Esophagus muscularis mucosa (tissue), 4 donors: Measurements from ENCODE around the gene KRTAP5-8. TPM values are rescaled to one million over a fixed set of nuclear protein-coding genes. Genes with fewer than 3 reads are reported as not detected.
"Not testable (repeated sequence)": the region's sequence is repeated elsewhere in the genome, so short reads cannot be mapped to it uniquely, and the experiment has no call there.

Experiments used
- DNase-seq: peaks from one replicate; pipeline ENCODE4 v3.0.0-alpha.2; 2017; ENCODE audit errors: extremely low spot score
- H3K27ac ChIP-seq, 4 donors: fragments of 200-600 bp; sonication (generic); replicated peaks in 1 of 4; 1 replicate in 3 of 4; 2 replicates in 1 of 4; pipeline ENCODE4 v1.5.1; 2016 to 2019; ENCODE audit warnings: mild to moderate bottlenecking in 1 of 4
- H3K27me3 ChIP-seq, 4 donors: fragments of 200-600 bp; sonication (generic); one replicate each; pipeline versions ENCODE4 v1.5.1 to v1.6.0; 2016 to 2019
- H3K36me3 ChIP-seq, 4 donors: fragments of 200-600 bp; sonication (generic); one replicate each; pipeline ENCODE4 v1.5.1; 2016 to 2019
- H3K4me1 ChIP-seq, 4 donors: fragments of 200-600 bp; sonication (generic); one replicate each; pipeline ENCODE4 v1.5.1; 2016 to 2019
- H3K4me3 ChIP-seq, 4 donors: fragments of 200-600 bp; sonication (generic); 1 replicate in 2 of 4; 2 replicates in 2 of 4; pipeline ENCODE4 v1.5.1; 2016 to 2019; ENCODE audit warnings: mild to moderate bottlenecking in 4 of 4, moderate library complexity in 1 of 4
- H3K9me3 ChIP-seq, 4 donors: fragments of 200-600 bp; sonication (generic); 1 replicate in 3 of 4; 2 replicates in 1 of 4; pipeline ENCODE4 v1.5.1; 2016 to 2019
- CTCF ChIP-seq, 3 experiments: fragments of 200-600 bp in 2 of 3; fragments of 450-650 bp in 1 of 3; sonication (generic) in 2 of 3; IDR thresholded peaks; one replicate each; pipeline ENCODE4 v1.5.1; 2017 to 2019; ENCODE audit warnings: antibody characterized with exemption in 3 of 3, mild to moderate bottlenecking in 2 of 3, moderate library complexity in 1 of 3
- EP300 ChIP-seq: sonication (generic); formaldehyde crosslinking; IDR thresholded peaks from one replicate; pipeline ENCODE4 v1.6.1; 2017; ENCODE audit warnings: antibody characterized with exemption
- POLR2A ChIP-seq: fragments of 450-650 bp; IDR thresholded peaks from one replicate; pipeline ENCODE4 v1.6.1; 2017; ENCODE audit warnings: antibody characterized with exemption, moderate library complexity, mild to moderate bottlenecking, low read depth
- POLR2AphosphoS5 ChIP-seq, 2 donors: sonication (generic); formaldehyde crosslinking; IDR thresholded peaks; one replicate each; pipeline ENCODE4 v1.6.1; 2017; ENCODE audit warnings: antibody characterized with exemption in 2 of 2
- WGBS: methylation state at CpG from one replicate; pipeline ENCODE4 v1.1.5; 2018; 5-methylcytosine and 5-hydroxymethylcytosine counted together
- intact Hi-C: fragments of 100-400 bp; cut with DNase I; formaldehyde crosslinking; loops from one replicate; pipeline ENCODE4 v1.15.1; 2023
- total RNA-seq, 4 donors: library from RNA; depleted of rRNA; stranded (reverse); fragments of >200 nt; gene quantifications; one replicate each; pipeline versions ENCODE4 v1.1.0 to v1.2.1, GENCODE V29; 2016

KRTAP5-8 gene
- total RNA-seq, 4 donors from 2014 or later, result not detected

GRCh38 chr11:71532036-71532610 lies 5.7 kb upstream of the KRTAP5-8 start:
- Histone ChIP-seq H3K9me3 (no peaks in the 10 kb centered on the region), H3K27ac (no peak overlapping the region), H3K4me1 (no peaks in the 10 kb centered on the region), H3K27me3 (no peaks in the 10 kb centered on the region), H3K36me3 (no peaks in the 10 kb centered on the region), H3K4me3 (no peak overlapping the region)
- 75% methylated on average over 10 of the region's 10 CpGs for WGBS
- intact Hi-C loops, result no loop called here
- no peak for TF ChIP-seq CTCF (IDR thresholded peaks at IDR 0.05)
- DNase-seq, result no peak

GRCh38 chr11:71534711-71535608 lies 2.9 kb upstream of the KRTAP5-8 start:
- H3K4me1 ChIP-seq, H3K27ac ChIP-seq, H3K9me3 ChIP-seq, DNase-seq, H3K36me3 ChIP-seq, H3K27me3 ChIP-seq, H3K4me3 ChIP-seq, intact Hi-C loops: not testable (repeated sequence)
- 87% methylated on average over 15 of the region's 17 CpGs for WGBS

- no peaks in the 10 kb centered on the region for H3K36me3 ChIP-seq
- H3K4me1 ChIP-seq, result no peaks in the 10 kb centered on the region
- DNase-seq, result no peak
- H3K4me3 ChIP-seq, result no peak overlapping the region
- 92% methylated on average over 9 of the region's 9 CpGs for WGBS
- no peak for TF ChIP-seq POLR2AphosphoS5 (IDR thresholded peaks at IDR 0.05)
- TF ChIP-seq POLR2A, result no peak
- TF ChIP-seq CTCF (IDR thresholded peaks at IDR 0.05), result no peak
- TF ChIP-seq EP300, result no peak
- H3K27me3 ChIP-seq, result no peaks in the 10 kb centered on the region
- intact Hi-C loops, result no loop called here
- H3K27ac ChIP-seq, result no peak overlapping the region
- no peaks in the 10 kb centered on the region for H3K9me3 ChIP-seq
These were observed 2.0 kb upstream of the KRTAP5-8 start for GRCh38 chr11:71535825-71536224.

- intact Hi-C loops, result no loop called here
- no peaks in the 10 kb centered on the region for H3K4me1 ChIP-seq
- DNase-seq, result no peak
- no peaks in the 10 kb centered on the region for H3K9me3 ChIP-seq
- no peaks in the 10 kb centered on the region for H3K36me3 ChIP-seq
- H3K27ac ChIP-seq, result no peak overlapping the region
- no peaks in the 10 kb centered on the region for H3K27me3 ChIP-seq
- TF ChIP-seq EP300, result no peak
- TF ChIP-seq POLR2A, result no peak
- no peak for TF ChIP-seq CTCF (IDR thresholded peaks at IDR 0.05)
- TF ChIP-seq POLR2AphosphoS5 (IDR thresholded peaks at IDR 0.05), result no peak
- WGBS, result 78% methylated on average over 9 of the region's 9 CpGs
- H3K4me3 ChIP-seq, result no peak overlapping the region
These were observed 288 bp upstream of the KRTAP5-8 start for GRCh38 chr11:71537537-71537936.

GRCh38 chr11:71538666-71538990 lies 803 bp downstream of the KRTAP5-8 start:
- H3K27me3 ChIP-seq, result peaks cover 0 to 7% (median 0%) of the 10 kb centered on the region in 4 donors
- H3K4me3 ChIP-seq, result no peak overlapping the region
- TF ChIP-seq POLR2A (no peak), CTCF (IDR thresholded peaks at IDR 0.05) (no peak), EP300 (no peak), POLR2AphosphoS5 (IDR thresholded peaks at IDR 0.05) (no peak)
- H3K27ac ChIP-seq, result no peak overlapping the region
- intact Hi-C loops, result no loop called here
- H3K4me1 ChIP-seq, result no peaks in the 10 kb centered on the region
- no peaks in the 10 kb centered on the region for H3K36me3 ChIP-seq
- no peak for DNase-seq
- WGBS, result 80% methylated on average over 4 of the region's 4 CpGs
- H3K9me3 ChIP-seq, result no peaks in the 10 kb centered on the region
